Activated CD4-positive, alpha-beta memory T cell treated with anti-CD3 and anti-CD28 coated beads for 36 hours (primary cell): ENCODE data around the gene SFSWAP. TPM values are rescaled to one million over a fixed set of nuclear protein-coding genes. Genes with fewer than 3 reads are reported as not detected.

Experiments used
- CTCF ChIA-PET: fragments of 350-600 bp; sonication (Branson Sonifier 250); formaldehyde crosslinking; loops from one replicate; lab custom pipeline; 2021; ENCODE audit warnings: antibody characterized with exemption, inconsistent platforms; lab: Charles Lee
- POLR2A ChIA-PET: fragments of 350-600 bp; sonication (Branson Sonifier 250); formaldehyde crosslinking; loops from one replicate; lab custom pipeline; 2021; ENCODE audit warnings: antibody characterized with exemption; lab: Charles Lee
- DNase-seq: peaks from one replicate; pipeline ENCODE4 v3.0.0-alpha.2; 2020
- H3K27ac Mint-ChIP-seq: one replicate; pipeline ENCODE4 v1.8.0; 2021; ENCODE audit warnings: mixed read lengths
- H3K27me3 Mint-ChIP-seq: one replicate; pipeline ENCODE4 v1.8.0; 2021; ENCODE audit warnings: mixed read lengths
- H3K36me3 Mint-ChIP-seq: one replicate; pipeline ENCODE4 v1.8.0; 2021; ENCODE audit warnings: mixed read lengths
- H3K4me1 Mint-ChIP-seq: one replicate; pipeline ENCODE4 v1.8.0; 2021; ENCODE audit warnings: low read depth, mixed read lengths
- H3K4me3 Mint-ChIP-seq: one replicate; pipeline ENCODE4 v1.8.0; 2021; ENCODE audit warnings: mild to moderate bottlenecking, mixed read lengths
- H3K9me3 Mint-ChIP-seq: one replicate; pipeline ENCODE4 v1.8.0; 2021; ENCODE audit warnings: mixed read lengths
- intact Hi-C: fragments of 100-400 bp; cut with micrococcal nuclease; formaldehyde crosslinking; loops from one replicate; pipeline ENCODE4 v1.15.1; 2023
- total RNA-seq, 2 experiments: library from RNA; stranded (reverse); gene quantifications; one replicate each; pipeline ENCODE4 v1.2.3, GENCODE V29; 2021

SFSWAP gene
- total RNA-seq, 2 experiments from 2014 or later, result 42.1 to 44.3 TPM

DNA sequence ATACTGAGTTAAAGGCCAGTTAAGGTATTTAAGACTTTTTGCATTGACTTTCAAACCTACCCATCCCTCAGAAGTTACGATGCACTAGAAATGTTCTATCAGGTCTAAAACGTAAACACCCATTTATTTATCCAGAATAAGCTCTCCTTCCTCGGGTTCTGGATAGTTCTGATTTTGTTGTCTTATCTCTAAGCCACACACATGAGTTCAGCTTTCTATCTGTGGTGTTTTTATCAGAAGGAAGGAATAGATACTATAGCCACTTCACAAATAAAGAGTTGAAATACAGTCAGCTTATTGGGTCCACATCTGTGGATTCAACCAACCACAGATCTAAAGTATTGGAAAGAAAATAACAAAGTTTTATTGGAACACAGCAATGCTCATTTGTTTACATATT is 5.4 kb downstream of the SFSWAP start:
- Mint-ChIP-seq H3K27me3 (no peaks in the 10 kb centered on the region), H3K27ac (no peak overlapping the region), H3K4me3 (no peak overlapping the region), H3K4me1 (peaks cover 17% of the 10 kb centered on the region), H3K9me3 (no peaks in the 10 kb centered on the region), H3K36me3 (peaks cover 55% of the 10 kb centered on the region)
- DNase-seq, result no peak
- CTCF ChIA-PET, result interaction anchor here (0.5 kb wide), 1 partner anchor 13 kb away, joined by 4 read pairs; no protein-coding TSS in a partner anchor
- POLR2A ChIA-PET, result no interaction called here
- intact Hi-C loops, result no loop called here

DNA sequence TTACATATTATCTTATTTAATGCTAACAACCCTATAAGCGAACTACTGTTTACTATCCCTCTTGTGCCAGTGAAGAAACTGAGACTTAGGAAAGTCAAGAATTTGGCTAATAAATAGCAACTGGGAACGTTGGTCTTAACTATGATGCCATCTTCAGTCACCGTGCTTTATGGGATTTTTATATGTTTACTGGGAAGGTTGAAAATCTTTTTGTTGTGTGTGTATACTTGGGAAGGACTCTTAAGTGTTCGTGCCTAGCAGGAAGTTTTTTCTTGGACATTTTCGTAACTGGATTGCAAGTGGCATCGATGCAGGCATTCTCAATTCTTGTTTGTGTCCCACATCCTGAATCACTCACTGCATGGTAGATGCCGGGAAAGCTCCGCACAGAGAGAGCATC is 9.4 kb downstream of the SFSWAP start:
- CTCF ChIA-PET, result no interaction called here
- H3K4me3 Mint-ChIP-seq, result no peak overlapping the region

DNA sequence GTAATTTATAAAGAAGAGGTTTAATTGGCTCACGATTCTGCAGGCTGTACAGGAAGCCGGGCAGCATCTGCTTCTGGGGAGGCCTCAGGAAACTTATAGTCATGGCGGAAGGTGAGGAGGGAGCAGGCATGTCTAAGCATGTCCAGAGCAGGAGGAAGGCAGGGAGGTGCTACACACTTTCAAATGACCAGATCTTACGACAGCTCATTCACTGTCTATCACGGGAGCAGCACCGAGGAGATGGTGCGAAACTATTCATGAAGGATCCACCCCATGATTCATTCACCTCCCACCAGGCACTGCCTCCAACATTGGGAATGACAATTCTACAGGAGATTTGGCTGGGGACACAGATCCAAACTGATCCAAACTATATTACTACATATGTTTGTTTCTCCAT is 10.0 kb downstream of the SFSWAP start:
- no peaks in the 10 kb centered on the region for H3K9me3 Mint-ChIP-seq
- peaks cover 49% of the 10 kb centered on the region for H3K36me3 Mint-ChIP-seq
- no peaks in the 10 kb centered on the region for H3K4me1 Mint-ChIP-seq
- H3K4me3 Mint-ChIP-seq, result no peak overlapping the region
- H3K27ac Mint-ChIP-seq, result peak overlapping the region; percentile 7
- DNase-seq, result no peak
- intact Hi-C loops, result no loop called here
- POLR2A ChIA-PET, result interaction anchor here (1.5 kb wide), 1 partner anchor 12 kb away, joined by 4 read pairs; no protein-coding TSS in a partner anchor
- no peaks in the 10 kb centered on the region for H3K27me3 Mint-ChIP-seq
- CTCF ChIA-PET, result no interaction called here

More for the DNA sequence above, 9.4 kb downstream of the SFSWAP start:
- POLR2A ChIA-PET, result interaction anchor here (1.5 kb wide), 1 partner anchor 11 kb away, joined by 4 read pairs; no protein-coding TSS in a partner anchor
- DNase-seq, result no peak
- no peaks in the 10 kb centered on the region for H3K27me3 Mint-ChIP-seq
- peaks cover 49% of the 10 kb centered on the region for H3K36me3 Mint-ChIP-seq
- H3K27ac Mint-ChIP-seq, result no peak overlapping the region
- intact Hi-C loops, result no loop called here
- H3K4me1 Mint-ChIP-seq, result no peaks in the 10 kb centered on the region
- H3K9me3 Mint-ChIP-seq, result no peaks in the 10 kb centered on the region

DNA sequence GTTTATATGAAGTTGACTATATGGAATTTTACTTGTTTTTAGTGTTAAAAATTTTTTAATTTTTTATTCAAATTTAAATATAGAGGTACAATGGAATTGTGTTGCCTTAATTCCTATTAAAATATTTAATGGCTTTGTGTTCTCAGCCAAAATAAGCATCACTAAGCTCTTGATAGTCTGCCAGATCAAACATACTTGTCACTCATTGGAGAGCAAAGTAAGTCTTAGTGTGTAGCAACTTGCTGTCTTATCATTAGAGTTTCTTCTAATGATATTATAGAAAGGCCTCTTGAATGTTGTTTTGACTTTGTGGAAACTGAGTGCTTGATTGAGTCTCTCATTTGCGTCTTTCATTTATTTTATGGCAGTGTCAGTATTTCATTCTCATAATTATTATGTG is 10.7 kb downstream of the SFSWAP start:
- Mint-ChIP-seq H3K4me3 (no peak overlapping the region), H3K9me3 (no peaks in the 10 kb centered on the region), H3K36me3 (peaks cover 45% of the 10 kb centered on the region), H3K4me1 (no peaks in the 10 kb centered on the region), H3K27ac (no peak overlapping the region), H3K27me3 (no peaks in the 10 kb centered on the region)
- POLR2A ChIA-PET, result interaction anchor here (1.5 kb wide), 1 partner anchor 12 kb away, joined by 4 read pairs; no protein-coding TSS in a partner anchor
- CTCF ChIA-PET, result no interaction called here
- DNase-seq, result no peak
- intact Hi-C loops, result no loop called here

DNA sequence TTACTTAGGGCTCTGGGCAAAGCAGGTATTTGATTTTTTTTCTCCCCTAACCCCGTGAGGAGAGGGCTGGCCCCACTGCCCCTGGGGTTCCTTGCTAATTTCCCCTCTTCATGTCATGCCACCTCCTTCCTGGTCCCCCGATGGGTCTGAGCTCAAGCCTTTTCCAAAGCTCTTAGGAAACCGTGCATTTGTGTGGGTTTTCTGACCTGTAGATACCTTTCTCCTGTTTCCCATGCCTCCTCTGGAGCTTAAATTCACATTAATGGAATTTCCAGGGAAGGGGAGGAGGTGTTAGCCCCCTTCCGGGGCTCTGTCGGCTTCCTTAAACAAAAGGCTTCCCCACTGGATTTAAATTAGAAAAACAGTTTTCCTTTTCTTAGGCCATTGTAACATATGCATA is 12.6 kb downstream of the SFSWAP start:
- Mint-ChIP-seq H3K36me3 (peaks cover 47% of the 10 kb centered on the region), H3K27me3 (no peaks in the 10 kb centered on the region)

DNA sequence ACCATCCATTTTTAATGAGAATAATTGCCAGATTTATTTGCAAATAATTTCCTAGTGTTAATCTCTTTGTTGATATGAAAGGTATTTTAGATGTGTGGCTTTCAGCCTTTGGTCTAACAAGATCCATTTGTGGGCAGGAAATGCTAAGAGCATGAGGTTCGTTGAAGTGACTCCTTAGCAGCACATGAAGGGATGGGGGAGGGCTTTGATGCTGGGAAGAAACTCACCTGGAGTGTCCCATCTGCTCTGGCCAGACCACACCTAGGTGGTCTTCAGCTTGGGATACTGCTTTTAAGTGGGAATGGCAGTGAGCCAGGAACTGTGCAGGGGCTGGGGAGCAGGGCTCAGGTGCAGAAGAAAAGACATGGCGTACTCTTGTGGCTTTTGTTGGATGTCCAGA is 13.6 kb downstream of the SFSWAP start:
- POLR2A ChIA-PET, result no interaction called here
- CTCF ChIA-PET, result no interaction called here
- Mint-ChIP-seq H3K36me3 (peaks cover 48% of the 10 kb centered on the region), H3K27me3 (no peaks in the 10 kb centered on the region), H3K4me1 (no peaks in the 10 kb centered on the region), H3K4me3 (no peak overlapping the region), H3K27ac (no peak overlapping the region), H3K9me3 (no peaks in the 10 kb centered on the region)
- DNase-seq, result no peak
- intact Hi-C loops, result no loop called here

More for the DNA sequence above, 12.6 kb downstream of the SFSWAP start:
- Mint-ChIP-seq H3K27ac (no peak overlapping the region), H3K4me3 (no peak overlapping the region), H3K9me3 (no peaks in the 10 kb centered on the region), H3K4me1 (no peaks in the 10 kb centered on the region)
- ChIA-PET POLR2A (no interaction called here), CTCF (no interaction called here)
- intact Hi-C loops, result no loop called here
- no peak for DNase-seq

DNA sequence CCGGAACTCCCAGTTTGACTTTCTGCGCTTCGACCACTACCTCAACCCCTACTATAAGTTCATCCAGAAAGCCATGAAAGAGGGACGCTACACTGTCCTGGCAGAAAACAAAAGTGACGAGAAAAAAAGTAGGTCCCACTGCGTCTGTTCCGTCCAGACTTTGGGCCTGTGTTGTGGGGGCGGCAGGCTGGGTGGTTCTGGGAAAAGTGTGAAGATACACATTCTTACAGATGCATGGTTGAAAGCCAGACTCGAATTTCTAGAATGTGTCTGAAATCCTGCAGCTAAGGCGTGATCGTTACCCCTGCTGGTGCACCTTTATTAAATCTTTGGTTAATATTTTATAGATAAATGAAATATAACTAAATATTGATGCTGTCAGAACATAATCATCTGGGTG is 14.6 kb downstream of the SFSWAP start:
- Mint-ChIP-seq H3K4me1 (no peaks in the 10 kb centered on the region), H3K9me3 (no peaks in the 10 kb centered on the region), H3K4me3 (no peak overlapping the region), H3K27me3 (no peaks in the 10 kb centered on the region), H3K36me3 (peaks cover 47% of the 10 kb centered on the region), H3K27ac (no peak overlapping the region)
- no peak for DNase-seq
- intact Hi-C loops, result no loop called here
- POLR2A ChIA-PET, result no interaction called here
- CTCF ChIA-PET, result no interaction called here

DNA sequence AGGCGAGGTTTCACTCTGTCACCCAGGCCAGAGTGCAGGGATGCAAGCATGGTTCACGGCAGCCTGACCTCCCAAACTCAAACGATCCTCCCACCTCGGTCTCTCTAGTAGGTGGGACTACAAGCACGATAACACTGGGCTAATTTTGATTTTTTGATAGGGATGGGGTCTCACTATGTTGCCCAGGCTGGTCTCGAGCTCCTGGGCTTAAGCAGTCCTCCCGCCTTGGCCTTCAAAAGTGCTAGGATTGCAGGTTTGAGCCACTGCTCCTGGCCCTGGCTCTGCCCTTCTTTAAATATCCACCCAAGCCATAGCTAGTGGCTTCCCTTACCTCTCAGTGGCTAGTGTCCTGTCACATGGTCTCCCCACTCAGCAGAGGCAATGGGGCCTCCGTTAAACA is 17.8 kb downstream of the SFSWAP start:
- H3K36me3 Mint-ChIP-seq, result peaks cover 44% of the 10 kb centered on the region
- H3K27ac Mint-ChIP-seq, result no peak overlapping the region
- H3K4me3 Mint-ChIP-seq, result no peak overlapping the region
- intact Hi-C loops, result no loop called here
- CTCF ChIA-PET, result no interaction called here
- POLR2A ChIA-PET, result interaction anchor here (1.2 kb wide), 1 partner anchor 10 kb away, joined by 3 read pairs; no protein-coding TSS in a partner anchor
- H3K27me3 Mint-ChIP-seq, result no peaks in the 10 kb centered on the region
- H3K9me3 Mint-ChIP-seq, result no peaks in the 10 kb centered on the region
- DNase-seq, result no peak
- no peaks in the 10 kb centered on the region for H3K4me1 Mint-ChIP-seq

DNA sequence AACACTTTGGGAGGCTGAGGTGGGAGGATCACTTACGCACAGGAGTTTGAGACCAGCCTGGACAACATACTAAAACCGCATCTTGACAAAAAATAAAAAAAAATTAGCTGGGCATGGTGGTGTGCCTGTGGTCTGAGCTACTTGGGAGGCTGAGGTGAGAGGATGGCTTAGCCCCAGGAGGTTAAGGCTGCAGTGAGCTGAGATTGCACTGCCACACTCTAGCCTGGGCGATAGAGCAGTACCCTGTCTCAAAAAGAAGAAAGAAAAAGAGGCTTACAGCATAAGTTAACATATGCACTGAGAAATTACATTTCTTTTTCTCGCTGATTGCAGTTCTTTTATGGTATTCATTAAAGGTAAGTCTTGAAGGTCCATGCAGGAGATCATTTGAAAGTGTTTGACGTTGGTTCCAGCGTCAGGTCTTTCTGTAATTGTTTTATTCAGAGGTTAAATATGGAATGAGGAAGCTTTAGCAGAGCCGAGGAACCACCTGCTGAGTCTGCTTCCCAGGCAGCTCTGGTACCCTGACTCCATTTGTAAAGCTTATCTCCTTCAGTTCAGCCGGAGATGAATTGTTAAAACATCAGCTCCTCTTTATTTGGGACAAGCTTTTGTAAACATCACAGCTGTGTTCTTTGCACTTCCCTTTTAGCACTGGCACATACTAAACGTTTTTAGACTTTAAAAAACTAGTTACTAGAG is 18.5 kb downstream of the SFSWAP start:
- intact Hi-C loops, result no loop called here
- no peaks in the 10 kb centered on the region for H3K27me3 Mint-ChIP-seq
- ChIA-PET POLR2A (interaction anchor here (0.7 to 1.2 kb wide), 2 partner anchors 11 to 163 kb away, joined by 3 read pairs; no protein-coding TSS in a partner anchor), CTCF (interaction anchor here (0.7 kb wide), 1 partner anchor 13 kb away, joined by 4 read pairs; no protein-coding TSS in a partner anchor)
- no peaks in the 10 kb centered on the region for H3K4me1 Mint-ChIP-seq
- H3K36me3 Mint-ChIP-seq, result peaks cover 51% of the 10 kb centered on the region
- no peak overlapping the region for H3K27ac Mint-ChIP-seq
- H3K9me3 Mint-ChIP-seq, result no peaks in the 10 kb centered on the region
- no peak for DNase-seq
- no peak overlapping the region for H3K4me3 Mint-ChIP-seq

DNA sequence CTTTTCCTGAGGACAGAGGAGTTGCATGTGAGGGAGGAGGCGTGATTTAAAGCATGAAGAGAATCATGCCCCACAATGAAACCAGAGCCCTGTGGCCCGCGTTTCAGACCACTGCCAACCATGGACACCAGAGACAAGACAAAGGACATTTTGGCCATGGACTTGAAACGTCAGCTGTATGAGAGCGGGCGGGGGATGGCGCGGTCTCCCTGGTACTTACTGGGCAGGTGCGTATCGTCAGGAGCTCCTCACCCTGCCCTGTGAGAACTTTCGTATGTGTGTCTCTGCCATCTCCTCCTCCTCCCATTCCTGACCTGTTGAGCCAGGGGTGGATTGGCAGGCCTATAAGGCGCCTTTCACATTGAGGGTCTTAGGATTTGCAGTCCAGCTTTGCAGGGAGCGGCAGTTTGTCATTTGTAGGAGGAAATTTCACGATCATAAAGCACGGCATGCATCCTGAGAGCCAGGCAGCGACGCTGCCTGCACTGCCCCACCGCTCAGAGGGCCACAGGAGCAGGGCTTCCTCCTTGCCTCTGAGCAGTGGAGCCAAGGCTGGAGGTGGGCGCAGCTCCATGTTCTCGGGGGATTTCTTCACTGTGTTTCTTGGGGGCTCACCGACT is 22.2 kb downstream of the SFSWAP start:
- no peak for DNase-seq
- H3K4me1 Mint-ChIP-seq, result no peaks in the 10 kb centered on the region
- ChIA-PET CTCF (no interaction called here), POLR2A (no interaction called here)
- intact Hi-C loops, result no loop called here
- H3K36me3 Mint-ChIP-seq, result peaks cover 41% of the 10 kb centered on the region
- no peak overlapping the region for H3K4me3 Mint-ChIP-seq
- no peaks in the 10 kb centered on the region for H3K27me3 Mint-ChIP-seq
- H3K27ac Mint-ChIP-seq, result no peak overlapping the region
- H3K9me3 Mint-ChIP-seq, result no peaks in the 10 kb centered on the region

DNA sequence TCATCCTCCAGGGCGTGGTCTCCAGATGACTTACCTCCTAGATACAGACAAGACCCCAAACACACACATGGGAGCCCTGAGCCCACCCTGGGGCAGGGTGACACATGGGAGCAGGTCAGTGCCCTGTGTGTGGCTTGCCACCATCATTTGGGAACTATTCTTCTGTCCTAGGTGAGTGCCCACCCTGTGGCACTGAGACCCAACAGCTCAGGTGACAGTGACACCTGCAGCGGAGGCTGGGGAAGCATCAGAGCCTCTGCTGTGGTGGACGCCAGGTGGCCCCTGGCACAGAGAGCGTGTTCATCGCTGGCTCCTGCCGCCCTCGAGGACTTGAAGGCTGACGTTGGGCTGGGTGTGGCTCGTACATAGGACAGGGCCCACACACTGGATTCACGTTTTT is 23.0 kb downstream of the SFSWAP start:
- Mint-ChIP-seq H3K4me3 (no peak overlapping the region), H3K27ac (no peak overlapping the region), H3K36me3 (peaks cover 37% of the 10 kb centered on the region), H3K4me1 (no peaks in the 10 kb centered on the region), H3K9me3 (no peaks in the 10 kb centered on the region), H3K27me3 (no peaks in the 10 kb centered on the region)
- POLR2A ChIA-PET, result no interaction called here
- DNase-seq, result no peak
- CTCF ChIA-PET, result no interaction called here
- intact Hi-C loops, result no loop called here

DNA sequence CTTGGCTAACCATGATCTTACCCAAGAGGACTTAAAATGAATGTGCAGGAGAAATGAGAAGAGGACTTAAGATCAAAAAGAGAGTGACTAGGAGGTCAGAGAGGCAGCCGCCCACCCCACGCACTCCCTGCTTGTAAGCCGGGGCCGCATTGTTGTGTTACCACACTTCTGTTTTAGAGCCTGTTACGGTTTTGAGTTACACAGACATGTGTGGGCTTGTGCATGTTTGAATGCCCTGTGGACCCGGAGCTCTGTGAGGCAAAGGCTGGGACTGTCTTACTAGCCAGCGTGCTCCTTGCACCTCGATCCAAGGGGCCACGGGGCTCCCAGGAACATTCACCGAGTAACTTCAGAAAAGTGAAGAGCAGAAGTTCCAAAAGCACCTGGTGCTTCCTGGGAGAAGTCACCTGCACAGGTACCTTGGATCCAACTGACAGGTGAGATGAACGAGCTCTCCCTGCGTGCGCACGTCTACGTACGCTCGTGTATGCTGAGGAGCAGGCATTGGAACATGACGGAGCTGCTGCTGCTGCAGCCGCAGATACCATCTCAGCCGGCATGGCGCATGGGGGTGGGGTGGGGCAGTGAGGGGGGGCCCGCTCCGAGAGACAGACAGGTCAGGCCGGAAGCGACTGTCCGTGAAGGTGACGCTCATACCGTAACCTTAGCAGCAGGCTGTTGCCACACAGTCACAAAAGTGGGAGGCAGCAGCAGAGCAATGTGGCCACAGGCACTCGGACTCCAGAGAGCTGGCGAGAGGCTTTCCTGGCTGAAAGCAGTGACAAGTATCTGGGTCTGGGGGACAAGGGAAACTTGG is 23.7 kb downstream of the SFSWAP start:
- H3K36me3 Mint-ChIP-seq, result peaks cover 30% of the 10 kb centered on the region
- intact Hi-C loops, result no loop called here
- no peaks in the 10 kb centered on the region for H3K27me3 Mint-ChIP-seq
- no peak overlapping the region for H3K4me3 Mint-ChIP-seq
- H3K27ac Mint-ChIP-seq, result no peak overlapping the region
- no peaks in the 10 kb centered on the region for H3K4me1 Mint-ChIP-seq
- DNase-seq, result no peak
- POLR2A ChIA-PET, result no interaction called here
- CTCF ChIA-PET, result interaction anchor here (5.1 kb wide), 1 partner anchor 20 kb away, joined by 19 read pairs; no protein-coding TSS in a partner anchor
- no peaks in the 10 kb centered on the region for H3K9me3 Mint-ChIP-seq
